NCI-H2029 (cell line): ENCODE results near the gene MLH1.

ENCODE experiments used
- DNase-seq: peaks from one replicate; lab custom pipeline; 2025; lab: John Stamatoyannopoulos, UW

Gene MLH1

DNA sequence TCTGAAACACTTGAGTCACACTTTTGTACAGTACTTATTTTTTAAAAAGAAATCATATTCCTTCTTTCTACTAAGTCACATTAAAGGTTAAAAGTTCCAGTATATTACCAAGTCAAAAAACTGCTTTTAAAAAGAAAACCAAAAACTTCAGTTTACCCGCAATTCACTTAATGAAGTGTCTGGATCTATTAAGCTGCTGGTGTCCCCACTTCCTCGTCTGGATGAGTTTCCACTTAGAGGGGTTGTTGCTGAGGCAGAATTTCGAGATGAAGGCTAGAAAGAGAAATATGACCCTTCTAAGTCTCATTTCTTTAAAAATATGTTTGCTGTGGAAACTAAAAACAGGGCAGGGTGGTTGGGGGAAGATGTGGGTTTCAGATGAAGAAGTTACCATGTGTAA lies 101.3 kb downstream of the MLH1 start:
- no peak for DNase-seq

DNA sequence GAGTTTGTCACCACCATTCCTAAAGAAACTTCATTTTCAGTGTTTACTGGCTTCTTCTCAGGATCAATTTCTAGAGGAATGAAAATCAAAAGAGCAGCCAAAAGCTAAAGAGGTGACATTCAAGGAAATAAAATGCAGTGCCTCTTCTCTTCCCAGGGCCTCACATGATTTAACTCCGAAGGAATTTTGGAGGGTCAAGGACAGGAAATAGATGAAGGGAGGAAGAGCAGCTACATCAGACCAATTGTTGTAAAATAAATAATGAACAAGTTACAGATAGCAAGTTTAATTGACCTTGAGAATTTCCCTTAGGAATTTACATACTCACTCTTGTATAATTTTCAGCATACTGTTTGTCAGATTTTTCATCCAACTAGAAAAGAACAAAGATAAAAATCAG lies 103.0 kb downstream of the MLH1 start:
- DNase-seq = no peak

DNA sequence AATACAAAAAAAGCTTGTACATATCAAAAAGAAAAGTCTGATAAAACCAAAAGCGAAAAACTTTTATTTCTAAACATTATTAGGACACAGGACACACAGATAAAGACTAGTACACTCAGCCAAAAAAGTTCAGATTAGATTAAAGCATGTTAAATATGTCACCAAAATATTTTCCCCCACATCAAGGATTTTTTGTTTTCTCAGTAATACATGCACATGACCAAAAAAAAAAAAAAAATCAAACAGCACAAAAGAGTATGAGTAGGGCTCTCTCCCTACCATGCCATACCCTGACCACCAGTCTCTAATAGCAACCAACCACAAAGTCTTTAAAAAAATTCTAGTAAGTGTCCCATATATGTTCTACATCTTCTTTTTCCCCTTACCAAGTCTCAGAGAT lies 103.7 kb downstream of the MLH1 start:
- no peak for DNase-seq

DNA sequence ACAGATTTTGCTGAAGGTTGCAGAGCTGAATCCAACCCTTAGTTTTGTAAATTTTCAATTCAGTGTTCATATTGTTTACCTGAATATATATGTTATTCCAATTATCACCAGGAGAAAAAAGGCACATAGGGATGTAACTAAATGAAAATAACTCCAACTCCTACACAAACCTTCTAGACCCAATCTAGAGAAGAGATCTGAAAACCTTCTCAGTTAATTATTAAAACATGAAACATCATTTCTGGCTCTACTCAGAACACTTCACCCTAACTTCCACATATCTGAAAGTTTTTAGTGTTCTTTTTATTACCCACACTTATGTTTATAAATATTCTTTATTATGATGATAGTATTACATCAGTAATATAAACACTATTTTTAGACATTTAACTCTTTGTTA lies 104.5 kb downstream of the MLH1 start:
- no peak for DNase-seq

DNA sequence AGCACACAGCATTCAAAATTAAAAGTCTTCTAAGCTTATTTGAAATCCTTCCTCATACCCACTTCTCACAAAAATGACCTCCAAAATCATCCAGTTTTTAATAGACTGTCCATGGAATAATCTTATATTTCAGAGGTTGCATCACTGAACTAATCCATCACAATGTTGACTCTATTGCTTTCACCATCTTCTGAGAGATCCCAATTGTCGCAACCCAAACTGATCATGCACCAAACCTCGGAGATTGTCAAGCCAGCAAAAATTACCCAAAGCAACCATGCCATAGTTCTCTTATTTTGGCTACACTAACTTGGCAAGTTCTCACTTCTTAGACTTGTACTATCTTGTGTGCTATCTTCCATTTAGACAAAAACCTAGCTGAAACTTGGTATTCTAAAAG lies 105.6 kb downstream of the MLH1 start:
- no peak for DNase-seq

- DNase-seq = no peak
Measured at GRCh38 chr3:37099469-37099868, 106.2 kb downstream of the MLH1 start.

- no peak for DNase-seq
Measured at GRCh38 chr3:37100411-37100810, 107.1 kb downstream of the MLH1 start.
